PC-9 (cell line): ENCODE measurements around the gene SERTM2. TPM values are rescaled to one million over a fixed set of nuclear protein-coding genes. Genes with fewer than 3 reads are reported as not detected.

ENCODE experiments used
- BruUV-seq: library from RNA; stranded (reverse); fragments of 400-500 nt; replicated peaks from 2 replicates; lab custom pipeline; 2021; lab: Mats Ljungman, UMichigan
- CTCF ChIA-PET: fragments of 300-600 bp; sonication (Branson Sonifier 250); formaldehyde crosslinking; loops from one replicate; lab custom pipeline; 2022; ENCODE audit warnings: antibody characterized with exemption; lab: Charles Lee
- POLR2A ChIA-PET: fragments of 300-600 bp; sonication (Branson Sonifier 250); formaldehyde crosslinking; loops from one replicate; lab custom pipeline; 2022; ENCODE audit warnings: antibody characterized with exemption; ENCODE audit not compliant: unreplicated experiment; lab: Charles Lee
- DNase-seq, 2 experiments: peaks; one replicate each; pipeline versions ENCODE4 v3.0.0 to v3.0.0-alpha.2; 2015 to 2022; ENCODE audit warnings: mixed read lengths in 1 of 2
- H2AFZ ChIP-seq: fragments of 200-600 bp; sonication (generic); 2 replicates; pipeline ENCODE4 v1.8.1; 2017; ENCODE audit warnings: antibody characterized with exemption
- H3F3A ChIP-seq: fragments of 200-600 bp; sonication (generic); 2 replicates; pipeline ENCODE4 v1.8.1; 2017; ENCODE audit warnings: antibody characterized with exemption, mild to moderate bottlenecking, low read depth; ENCODE audit not compliant: insufficient read depth
- H3K27ac ChIP-seq: fragments of 200-600 bp; sonication (generic); 2 replicates; pipeline ENCODE4 v1.6.1; 2016; ENCODE audit warnings: mixed run types
- H3K27me3 ChIP-seq: fragments of 200-600 bp; sonication (generic); 2 replicates; pipeline ENCODE4 v1.6.1; 2016; ENCODE audit warnings: low read depth, mixed run types; ENCODE audit not compliant: insufficient read depth
- H3K36me3 ChIP-seq: fragments of 200-600 bp; sonication (generic); 2 replicates; pipeline ENCODE4 v1.6.1; 2016; ENCODE audit warnings: low read depth, mixed run types
- H3K4me1 ChIP-seq: fragments of 200-600 bp; sonication (generic); replicated peaks from 2 replicates; pipeline ENCODE4 v1.6.1; 2016; ENCODE audit warnings: mixed run types; ENCODE audit not compliant: insufficient read depth
- H3K4me2 ChIP-seq: fragments of 200-600 bp; sonication (generic); 2 replicates; pipeline ENCODE4 v1.6.1; 2017; ENCODE audit warnings: mixed run types
- H3K4me3 ChIP-seq: fragments of 200-600 bp; sonication (generic); 2 replicates; pipeline ENCODE4 v1.6.1; 2016; ENCODE audit warnings: mixed run types
- H3K79me2 ChIP-seq: fragments of 200-600 bp; sonication (generic); 2 replicates; pipeline ENCODE4 v1.6.1; 2017; ENCODE audit warnings: low read depth, mixed run types
- H3K9me2 ChIP-seq: fragments of 200-600 bp; sonication (generic); 2 replicates; pipeline ENCODE4 v1.8.1; 2017; ENCODE audit warnings: mild to moderate bottlenecking; ENCODE audit not compliant: insufficient read depth
- H3K9me3 ChIP-seq: fragments of 200-600 bp; sonication (generic); 2 replicates; pipeline ENCODE4 v1.8.1; 2016; ENCODE audit warnings: low read depth; ENCODE audit not compliant: insufficient read depth
- H4K20me1 ChIP-seq: fragments of 200-600 bp; sonication (generic); 2 replicates; pipeline ENCODE4 v1.8.1; 2017; ENCODE audit not compliant: insufficient read depth
- EZH2 ChIP-seq: fragments of 200-600 bp; sonication (generic); IDR thresholded peaks from 2 replicates; pipeline ENCODE4 v1.8.0; 2017; ENCODE audit warnings: antibody characterized with exemption, low read depth
- intact Hi-C: fragments of 100-400 bp; cut with micrococcal nuclease; formaldehyde crosslinking; loops from one replicate; pipeline ENCODE4 v1.10.0; 2022; ENCODE audit not compliant: unreplicated experiment
- total RNA-seq: library from RNA; stranded (reverse); gene quantifications from 2 replicates; pipeline ENCODE4 v1.2.3, GENCODE V29; 2021
- TF ChIP-seq, protein P1 (sequence below): fragments of 200-600 bp; sonication (generic); conservative IDR thresholded peaks from 2 replicates; pipeline ENCODE4 v1.6.1; 2017; ENCODE audit warnings: mixed run types, antibody characterized with exemption, mild to moderate bottlenecking, moderate library complexity

SERTM2 gene
- total RNA-seq, 1 experiment from 2014 or later, result not detected

GRCh38 chrX:111505783-111506182 lies 5.7 kb upstream of the SERTM2 start:
- Histone ChIP-seq H3K9me2 (no peaks in the 10 kb centered on the region), H3K9me3 (no peaks in the 10 kb centered on the region), H4K20me1 (no peaks in the 10 kb centered on the region), H3K4me2 (no peak overlapping the region), H3K4me3 (no peak overlapping the region), H3K27ac (no peak overlapping the region), H3K79me2 (no peaks in the 10 kb centered on the region), H3F3A (no peaks in the 10 kb centered on the region), H3K36me3 (no peaks in the 10 kb centered on the region), H3K4me1 (no peaks in the 10 kb centered on the region), H3K27me3 (no peaks in the 10 kb centered on the region), H2AFZ (no peak overlapping the region)
- intact Hi-C loops, result no loop called here
- POLR2A ChIA-PET, result no interaction called here
- no peak for DNase-seq
- BruUV-seq, result no TSS peak
- TF ChIP-seq, protein P1, sequence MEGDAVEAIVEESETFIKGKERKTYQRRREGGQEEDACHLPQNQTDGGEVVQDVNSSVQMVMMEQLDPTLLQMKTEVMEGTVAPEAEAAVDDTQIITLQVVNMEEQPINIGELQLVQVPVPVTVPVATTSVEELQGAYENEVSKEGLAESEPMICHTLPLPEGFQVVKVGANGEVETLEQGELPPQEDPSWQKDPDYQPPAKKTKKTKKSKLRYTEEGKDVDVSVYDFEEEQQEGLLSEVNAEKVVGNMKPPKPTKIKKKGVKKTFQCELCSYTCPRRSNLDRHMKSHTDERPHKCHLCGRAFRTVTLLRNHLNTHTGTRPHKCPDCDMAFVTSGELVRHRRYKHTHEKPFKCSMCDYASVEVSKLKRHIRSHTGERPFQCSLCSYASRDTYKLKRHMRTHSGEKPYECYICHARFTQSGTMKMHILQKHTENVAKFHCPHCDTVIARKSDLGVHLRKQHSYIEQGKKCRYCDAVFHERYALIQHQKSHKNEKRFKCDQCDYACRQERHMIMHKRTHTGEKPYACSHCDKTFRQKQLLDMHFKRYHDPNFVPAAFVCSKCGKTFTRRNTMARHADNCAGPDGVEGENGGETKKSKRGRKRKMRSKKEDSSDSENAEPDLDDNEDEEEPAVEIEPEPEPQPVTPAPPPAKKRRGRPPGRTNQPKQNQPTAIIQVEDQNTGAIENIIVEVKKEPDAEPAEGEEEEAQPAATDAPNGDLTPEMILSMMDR, result no peak
- TF ChIP-seq EZH2, result no peak
- CTCF ChIA-PET, result no interaction called here

- no peaks in the 10 kb centered on the region for H3K36me3 ChIP-seq
- H3K79me2 ChIP-seq, result no peaks in the 10 kb centered on the region
- CTCF ChIA-PET, result no interaction called here
- no peak overlapping the region for H3K4me3 ChIP-seq
- no peak overlapping the region for H2AFZ ChIP-seq
- H4K20me1 ChIP-seq, result no peaks in the 10 kb centered on the region
- BruUV-seq, result no TSS peak
- no peaks in the 10 kb centered on the region for H3F3A ChIP-seq
- no peak for DNase-seq
- POLR2A ChIA-PET, result no interaction called here
- H3K9me2 ChIP-seq, result no peaks in the 10 kb centered on the region
- intact Hi-C loops, result no loop called here
- H3K27me3 ChIP-seq, result no peaks in the 10 kb centered on the region
- no peak overlapping the region for H3K27ac ChIP-seq
- H3K4me2 ChIP-seq, result no peak overlapping the region
- no peak for TF ChIP-seq EZH2
- TF ChIP-seq, protein P1, result no peak
- no peaks in the 10 kb centered on the region for H3K4me1 ChIP-seq
- H3K9me3 ChIP-seq, result no peaks in the 10 kb centered on the region
Observed at GRCh38 chrX:111506826-111507225, 4.6 kb upstream of the SERTM2 start.

DNA sequence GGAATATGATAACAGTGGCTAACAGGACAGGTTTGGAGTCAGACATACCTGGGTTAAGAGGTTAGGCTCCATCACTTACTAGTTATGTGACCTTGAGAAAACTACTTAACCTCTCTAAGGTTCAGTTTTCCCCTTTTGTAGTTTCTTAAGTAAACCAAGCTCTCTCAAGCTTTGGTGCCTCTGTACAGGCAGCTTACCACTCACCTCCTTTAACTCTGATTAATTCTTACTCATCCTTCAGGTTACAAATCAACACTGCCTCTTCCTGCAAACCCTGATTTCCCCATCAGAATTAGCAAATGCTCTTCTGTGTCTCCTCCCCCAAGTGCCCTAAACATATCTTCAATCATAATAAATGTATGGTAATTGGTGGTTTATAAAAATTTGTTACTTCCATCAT lies 3.5 kb upstream of the SERTM2 start:
- no peak for DNase-seq

More for the DNA sequence above, 3.5 kb upstream of the SERTM2 start:
- Histone ChIP-seq H3K9me3 (no peaks in the 10 kb centered on the region), H3K9me2 (no peaks in the 10 kb centered on the region), H4K20me1 (no peaks in the 10 kb centered on the region), H3F3A (no peaks in the 10 kb centered on the region), H3K36me3 (no peaks in the 10 kb centered on the region), H2AFZ (no peak overlapping the region), H3K27ac (no peak overlapping the region), H3K27me3 (no peaks in the 10 kb centered on the region), H3K4me3 (no peak overlapping the region), H3K79me2 (no peaks in the 10 kb centered on the region), H3K4me1 (no peaks in the 10 kb centered on the region), H3K4me2 (no peak overlapping the region)
- TF ChIP-seq, protein P1, result no peak
- no peak for TF ChIP-seq EZH2
- ChIA-PET CTCF (no interaction called here), POLR2A (no interaction called here)
- no TSS peak for BruUV-seq
- intact Hi-C loops, result no loop called here
